NCI-H2029 treated with DMSO at 0.1 percent for 48 hours (cell line): ENCODE data around the gene MIGA2.
"Not testable (repeated sequence)": the region's sequence is repeated elsewhere in the genome, so short reads cannot be mapped to it uniquely, and the experiment has no call there.

Source experiments
- DNase-seq: peaks from one replicate; lab custom pipeline; 2025; lab: John Stamatoyannopoulos, UW

Gene MIGA2

GRCh38 chr9:129036241-129036922 lies at the start of gene MIGA2:
MIGA2 (plus strand) TSS chr9:129036626; CDS start chr9:129040595, 3,969 bp downstream.
- peak; percentile 98 for DNase-seq

- no peak for DNase-seq
Observed at GRCh38 chr9:128986671-128987070, 49.8 kb upstream of the MIGA2 start.

- no peak for DNase-seq
Observed at GRCh38 chr9:128987805-128988204, 48.6 kb upstream of the MIGA2 start.

GRCh38 chr9:128992995-128993394 lies 43.4 kb upstream of the MIGA2 start:
- DNase-seq: no peak

GRCh38 chr9:128995791-128996190 lies 40.6 kb upstream of the MIGA2 start:
- no peak for DNase-seq

GRCh38 chr9:128998462-128998861 lies 38.0 kb upstream of the MIGA2 start:
- no peak for DNase-seq

- DNase-seq: no peak
Observed at GRCh38 chr9:128999581-129000206, 36.7 kb upstream of the MIGA2 start.

- no peak for DNase-seq
Observed at GRCh38 chr9:129001504-129002325, 34.7 kb upstream of the MIGA2 start.

- DNase-seq: no peak
Observed at GRCh38 chr9:129002992-129003391, 33.4 kb upstream of the MIGA2 start.

GRCh38 chr9:129004173-129004572 lies 32.3 kb upstream of the MIGA2 start:
- not testable (repeated sequence) for DNase-seq

- DNase-seq: no peak
Observed at GRCh38 chr9:129005336-129005997, 31.0 kb upstream of the MIGA2 start.

- DNase-seq: no peak
Observed at GRCh38 chr9:129006328-129007034, 29.9 kb upstream of the MIGA2 start.

- DNase-seq: no peak
Observed at GRCh38 chr9:129007035-129007765, 29.2 kb upstream of the MIGA2 start.

- no peak for DNase-seq
Observed at GRCh38 chr9:129007766-129008468, 28.5 kb upstream of the MIGA2 start.

- DNase-seq: no peak
Observed at GRCh38 chr9:129008469-129008965, 27.9 kb upstream of the MIGA2 start.

GRCh38 chr9:129008986-129009583 lies 27.3 kb upstream of the MIGA2 start:
- DNase-seq: no peak

GRCh38 chr9:129009584-129010141 lies 26.8 kb upstream of the MIGA2 start:
- DNase-seq: no peak

- no peak for DNase-seq
Observed at GRCh38 chr9:129010267-129010975, 26.0 kb upstream of the MIGA2 start.

- no peak for DNase-seq
Observed at GRCh38 chr9:129011170-129011569, 25.3 kb upstream of the MIGA2 start.
